Bone marrow (tissue), 2 donors: ENCODE measurements around the gene GPR55.

Source experiments
- DNase-seq, 2 donors: peaks; one replicate each; lab custom pipeline; 2025; lab: John Stamatoyannopoulos, UW

GPR55 gene

DNA sequence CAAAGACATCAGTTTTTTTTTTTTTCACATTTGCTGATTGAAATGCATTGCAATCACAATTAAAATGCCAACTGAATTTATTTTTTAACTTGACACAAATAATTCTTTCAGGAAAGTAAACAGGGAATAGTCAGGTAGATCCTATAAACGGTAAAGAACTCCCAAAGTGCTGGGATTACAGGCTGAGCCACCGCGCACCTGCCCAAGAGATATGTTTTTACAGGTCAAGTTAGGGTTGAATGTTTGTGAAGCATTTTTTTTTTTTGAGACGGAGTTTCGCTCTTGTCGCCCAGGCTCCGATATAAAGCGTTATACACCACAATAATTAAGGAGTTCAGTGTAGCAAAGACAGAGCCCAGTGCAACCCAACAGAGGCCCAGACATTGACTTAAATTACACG is 45.2 kb downstream of the GPR55 start:
- no peak for DNase-seq

DNA sequence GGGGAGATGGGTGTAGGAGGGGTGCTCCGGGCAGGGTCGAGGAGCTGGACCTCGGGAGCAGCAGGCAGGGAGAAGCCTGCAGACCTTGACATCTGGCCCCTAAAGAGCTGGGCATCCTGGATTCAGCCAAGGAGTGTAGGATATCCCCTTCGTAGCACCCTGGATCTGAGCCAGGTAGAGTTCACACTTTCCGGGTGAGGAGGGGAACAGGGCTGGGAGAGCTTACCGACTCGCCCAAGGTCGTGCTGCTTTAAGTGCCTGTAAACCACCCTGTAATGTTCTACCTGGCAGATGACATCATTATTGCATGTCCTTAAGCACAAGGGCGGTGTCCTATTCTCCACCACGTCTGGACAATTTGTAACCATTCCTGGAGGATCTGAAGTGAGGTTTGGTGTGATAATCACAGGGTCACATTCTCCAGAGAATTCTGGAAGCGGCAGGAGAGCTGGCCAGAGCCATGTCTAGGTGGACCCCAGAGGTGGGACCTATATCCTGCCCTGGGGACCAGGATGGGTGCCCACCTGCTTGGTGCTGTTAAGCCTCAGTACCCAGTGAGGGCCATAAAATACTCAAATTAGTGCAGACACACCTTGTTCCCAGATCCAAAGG is 45.7 kb downstream of the GPR55 start:
- no peak for DNase-seq

DNA sequence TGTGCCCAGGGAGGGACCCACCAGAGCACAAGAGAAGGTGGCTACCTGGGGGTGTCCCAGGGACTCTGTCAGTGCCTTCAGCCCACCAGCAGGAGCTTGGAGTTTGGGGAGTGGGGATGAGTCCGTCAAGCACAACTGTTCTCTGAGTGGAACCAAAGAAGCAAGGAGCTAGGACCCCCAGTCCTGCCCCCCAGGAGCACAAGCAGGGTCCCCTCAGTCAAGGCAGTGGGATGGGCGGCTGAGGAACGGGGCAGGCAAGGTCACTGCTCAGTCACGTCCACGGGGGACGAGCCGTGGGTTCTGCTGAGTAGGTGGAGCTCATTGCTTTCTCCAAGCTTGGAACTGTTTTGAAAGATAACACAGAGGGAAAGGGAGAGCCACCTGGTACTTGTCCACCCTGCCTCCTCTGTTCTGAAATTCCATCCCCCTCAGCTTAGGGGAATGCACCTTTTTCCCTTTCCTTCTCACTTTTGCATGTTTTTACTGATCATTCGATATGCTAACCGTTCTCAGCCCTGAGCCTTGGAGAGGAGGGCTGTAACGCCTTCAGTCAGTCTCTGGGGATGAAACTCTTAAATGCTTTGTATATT is 46.3 kb downstream of the GPR55 start:
- no peak for DNase-seq

DNA sequence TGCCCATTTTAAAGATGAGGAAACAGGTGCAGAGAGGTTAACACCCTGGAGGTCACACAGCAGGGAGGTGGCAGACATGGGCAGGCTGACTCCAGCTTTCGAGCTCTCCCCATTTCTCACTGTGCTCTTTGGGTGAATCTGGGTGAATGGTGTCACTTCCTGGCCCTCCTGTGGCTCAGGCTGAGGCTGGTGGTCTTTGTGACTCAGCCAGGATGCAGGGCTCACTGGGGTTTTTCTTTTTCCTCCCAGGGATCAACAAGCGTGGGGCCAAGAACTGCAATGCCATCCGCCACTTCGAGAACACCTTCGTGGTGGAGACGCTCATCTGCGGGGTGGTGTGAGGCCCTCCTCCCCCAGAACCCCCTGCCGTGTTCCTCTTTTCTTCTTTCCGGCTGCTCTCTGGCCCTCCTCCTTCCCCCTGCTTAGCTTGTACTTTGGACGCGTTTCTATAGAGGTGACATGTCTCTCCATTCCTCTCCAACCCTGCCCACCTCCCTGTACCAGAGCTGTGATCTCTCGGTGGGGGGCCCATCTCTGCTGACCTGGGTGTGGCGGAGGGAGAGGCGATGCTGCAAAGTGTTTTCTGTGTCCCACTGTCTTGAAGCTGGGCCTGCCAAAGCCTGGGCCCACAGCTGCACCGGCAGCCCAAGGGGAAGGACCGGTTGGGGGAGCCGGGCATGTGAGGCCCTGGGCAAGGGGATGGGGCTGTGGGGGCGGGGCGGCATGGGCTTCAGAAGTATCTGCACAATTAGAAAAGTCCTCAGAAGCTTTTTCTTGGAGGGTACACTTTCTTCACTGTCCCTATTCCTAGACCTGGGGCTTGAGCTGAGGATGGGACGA is 47.1 kb downstream of the GPR55 start:
- peak in 1 of 2 donors; percentile 97 for DNase-seq

DNA sequence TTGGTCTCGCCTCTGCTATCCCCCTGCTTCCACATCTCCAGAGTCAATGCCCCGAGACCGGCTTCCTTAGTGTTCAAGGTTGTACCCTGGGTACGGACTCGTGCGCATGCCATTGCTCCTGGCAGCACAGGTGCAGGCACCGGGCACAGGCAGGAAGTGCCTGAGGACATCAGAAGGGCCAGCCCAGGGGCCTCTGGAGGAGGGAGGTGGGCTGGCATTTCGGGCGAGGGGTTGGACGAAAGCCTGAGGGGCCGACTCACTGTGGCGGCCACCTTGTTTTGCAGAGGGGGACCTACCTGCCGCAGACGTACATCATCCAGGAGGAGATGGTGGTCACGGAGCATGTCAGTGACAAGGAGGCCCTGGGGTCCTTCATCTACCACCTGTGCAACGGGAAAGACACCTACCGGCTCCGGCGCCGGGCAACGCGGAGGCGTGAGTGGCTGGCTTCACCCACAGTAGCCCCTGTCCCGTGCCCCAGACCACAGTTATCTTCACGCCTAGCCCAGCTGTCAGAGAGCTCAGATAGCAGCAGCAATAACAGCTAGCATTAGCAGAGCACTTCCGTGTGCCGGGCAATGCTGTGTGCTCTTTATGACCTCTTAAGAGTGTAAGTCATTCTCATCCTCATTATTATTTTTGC is 47.8 kb downstream of the GPR55 start:
- no peak for DNase-seq

DNA sequence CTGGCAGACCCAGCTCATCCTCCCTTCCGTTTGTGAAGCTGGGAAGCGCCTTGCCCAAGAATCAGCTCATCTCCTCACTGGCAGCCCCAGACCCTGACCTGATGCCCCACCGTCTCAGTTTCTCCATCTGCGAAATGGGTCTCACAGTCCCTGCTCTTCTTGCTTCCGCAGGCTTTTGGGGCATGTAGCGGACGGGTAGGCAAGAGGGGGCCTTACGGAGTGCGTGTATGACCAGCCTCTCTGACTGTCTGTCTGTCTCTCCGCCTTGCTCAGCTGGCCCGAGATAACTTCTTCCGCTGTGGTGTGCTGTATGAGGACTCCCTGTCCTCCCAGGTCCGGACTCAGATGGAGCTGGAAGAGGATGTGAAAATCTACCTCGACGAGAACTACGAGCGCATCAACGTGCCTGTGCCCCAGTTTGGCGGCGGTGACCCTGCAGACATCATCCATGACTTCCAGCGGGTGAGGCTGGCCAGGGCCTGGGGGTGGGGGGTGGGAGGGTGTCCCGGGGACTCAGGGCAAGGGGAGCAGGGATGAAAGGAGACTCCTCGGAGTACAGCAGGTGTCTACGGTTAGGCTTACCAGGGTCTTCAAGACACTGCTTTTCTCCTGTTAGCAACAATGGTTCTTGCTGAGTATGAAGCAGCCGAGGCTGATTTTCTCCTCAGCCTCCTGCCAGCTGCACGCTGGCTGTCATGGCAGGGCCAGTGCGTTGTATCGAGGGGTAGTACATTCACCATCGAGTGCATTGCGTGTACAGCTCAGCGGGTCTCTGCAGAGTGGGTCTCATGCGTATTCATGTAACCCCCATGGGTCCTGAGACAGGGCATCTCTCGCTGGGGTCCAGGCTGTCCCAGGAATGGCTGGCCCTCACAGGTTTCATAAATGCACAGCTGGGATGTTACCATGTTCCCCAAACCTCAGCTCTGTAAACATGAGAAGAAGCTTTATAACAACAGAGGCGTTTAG is 49.4 kb downstream of the GPR55 start:
- no peak for DNase-seq

DNA sequence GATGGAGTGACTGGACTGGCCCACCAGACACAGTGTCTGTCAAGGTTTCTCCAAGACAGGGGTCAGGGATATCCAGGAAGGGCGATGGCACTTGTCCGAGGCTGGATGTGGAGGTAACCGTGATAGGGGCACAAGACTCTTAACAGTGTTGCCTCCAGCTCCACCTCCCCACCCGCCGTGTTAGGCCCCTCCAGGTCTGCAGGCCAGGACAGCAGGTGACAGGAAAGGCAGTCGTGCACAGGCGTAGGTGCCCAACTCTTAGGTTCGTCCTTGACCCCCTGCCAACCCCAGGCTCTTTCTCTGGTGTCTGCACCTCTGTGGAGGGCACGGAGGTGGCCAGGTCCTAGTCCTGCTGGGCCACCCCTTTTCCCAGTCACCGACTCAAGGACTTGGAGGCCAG is 50.2 kb downstream of the GPR55 start:
- no peak for DNase-seq

DNA sequence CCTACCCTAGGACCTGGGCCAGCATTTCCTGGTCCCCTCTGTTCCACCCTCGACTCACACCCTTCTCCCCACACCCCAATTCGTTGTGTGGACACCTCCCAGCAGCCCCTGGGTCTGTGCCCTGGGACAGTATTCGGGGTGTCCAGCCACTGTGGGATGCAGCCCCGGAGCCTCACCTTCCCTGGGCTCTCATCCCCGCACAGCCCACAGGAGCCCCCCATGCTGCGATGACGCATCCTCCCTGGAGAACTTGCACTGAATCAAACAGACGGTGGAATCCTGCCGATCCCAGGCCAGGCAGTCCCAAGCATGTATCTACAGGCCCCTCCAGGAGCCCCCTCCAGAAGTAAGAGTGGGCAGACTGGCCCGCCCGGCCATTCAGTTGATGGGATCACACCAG is 50.6 kb downstream of the GPR55 start:
- DNase-seq, result no peak

DNA sequence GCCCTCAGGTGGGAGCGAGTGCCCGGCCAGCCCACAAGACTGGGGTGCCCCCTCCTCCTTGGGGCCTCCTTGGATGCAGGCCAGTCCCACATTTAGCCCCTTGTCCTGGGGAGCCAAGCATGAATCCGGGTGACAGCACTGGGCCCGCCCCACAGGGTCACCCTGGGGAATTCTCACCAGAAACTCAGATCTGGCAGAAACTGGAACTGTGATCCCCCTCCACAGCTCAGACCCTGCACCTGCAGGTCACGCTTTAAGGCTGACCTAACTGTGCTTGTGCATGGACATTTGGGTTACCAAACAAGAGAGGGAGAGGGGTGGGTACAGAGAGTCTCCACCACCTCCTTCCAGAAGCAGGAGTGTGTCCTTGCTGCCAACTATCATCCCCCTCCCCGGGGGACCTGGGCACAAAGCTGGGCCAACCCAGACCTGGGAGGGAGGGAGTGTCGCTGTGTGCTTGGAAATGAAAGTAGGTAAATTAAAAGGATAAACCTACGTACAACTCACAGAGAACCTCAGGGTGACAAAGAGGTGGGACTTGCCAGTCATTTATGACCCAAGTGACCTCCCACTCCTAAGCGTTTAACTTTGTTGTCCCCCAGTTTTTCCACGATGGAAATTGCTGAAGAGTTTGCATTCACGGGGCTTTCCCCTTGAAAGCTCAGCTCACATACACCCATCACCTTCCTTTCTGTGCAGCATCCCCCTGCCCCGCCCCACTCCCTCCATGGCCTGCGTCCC is 51.2 kb downstream of the GPR55 start:
- no peak for DNase-seq

DNA sequence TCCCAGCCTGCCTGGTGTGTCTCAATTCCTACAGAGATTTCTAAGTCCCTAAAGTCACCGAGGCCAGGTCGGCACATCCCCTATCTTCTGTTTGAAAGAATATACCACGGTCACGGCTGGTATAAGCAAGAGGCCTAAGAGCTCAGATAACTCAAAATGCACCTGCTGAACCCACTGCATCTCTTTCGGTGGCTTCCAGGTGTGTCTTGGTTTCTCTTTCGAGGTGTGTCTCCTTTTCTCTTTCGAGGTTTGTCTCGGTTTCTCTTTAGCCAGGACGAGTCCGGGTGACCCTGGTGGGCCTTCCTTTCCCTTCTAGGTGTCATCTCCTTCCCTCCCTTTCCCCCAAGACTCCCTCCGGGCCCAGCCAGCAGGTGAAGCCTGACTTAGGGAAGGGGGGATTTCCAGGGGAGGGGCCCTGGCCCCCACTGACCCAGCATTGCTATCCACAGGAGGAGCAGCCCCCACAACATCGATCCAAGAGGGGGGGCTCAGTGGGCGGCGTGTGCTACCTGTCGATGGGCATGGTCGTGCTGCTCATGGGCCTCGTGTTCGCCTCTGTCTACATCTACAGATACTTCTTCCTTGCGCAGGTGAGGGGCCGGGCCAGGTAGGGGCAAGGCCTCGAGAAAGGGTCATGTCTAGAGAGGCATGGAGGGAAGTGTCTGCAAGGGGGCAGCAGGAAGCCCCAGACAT is 51.9 kb downstream of the GPR55 start:
- DNase-seq, result no peak

DNA sequence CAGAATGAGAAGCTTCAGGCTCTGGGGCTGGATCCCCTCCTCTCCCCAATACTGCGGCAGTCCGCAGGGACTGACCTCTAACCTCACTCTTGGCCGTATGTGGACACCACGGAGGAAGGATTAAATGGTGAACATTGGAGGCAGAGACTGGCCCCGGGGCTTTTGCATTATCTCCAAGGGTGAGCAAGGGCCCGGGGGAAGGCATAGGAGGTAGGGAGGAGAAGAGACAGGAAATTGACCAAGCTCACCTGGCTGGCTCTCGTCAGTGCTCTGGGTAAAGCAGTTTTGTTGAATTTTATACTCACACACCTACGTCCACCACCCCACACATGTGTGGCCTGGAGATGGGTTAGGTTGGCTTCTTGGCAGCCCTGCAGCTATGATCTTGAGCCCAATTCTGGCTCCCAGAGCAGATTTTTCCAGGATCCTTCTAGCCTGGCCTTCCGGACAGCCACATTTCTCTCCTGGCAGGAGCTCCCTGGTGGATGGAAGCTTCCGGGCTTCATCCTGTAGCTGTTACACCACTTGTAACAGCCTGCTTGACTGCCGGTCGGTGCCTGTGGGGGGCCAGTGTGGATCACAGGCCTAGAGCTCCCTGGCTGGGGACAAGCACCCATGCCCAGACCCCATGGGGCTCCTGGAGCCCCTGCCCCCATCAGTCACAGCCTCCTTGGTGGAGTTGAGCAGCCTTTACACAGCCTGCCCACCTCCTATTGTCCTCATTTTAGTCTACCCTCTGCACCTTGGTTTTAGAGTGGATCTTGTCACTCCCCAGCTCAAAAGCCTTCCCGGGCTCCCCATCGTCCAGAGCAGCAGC is 52.7 kb downstream of the GPR55 start:
- no peak for DNase-seq

DNA sequence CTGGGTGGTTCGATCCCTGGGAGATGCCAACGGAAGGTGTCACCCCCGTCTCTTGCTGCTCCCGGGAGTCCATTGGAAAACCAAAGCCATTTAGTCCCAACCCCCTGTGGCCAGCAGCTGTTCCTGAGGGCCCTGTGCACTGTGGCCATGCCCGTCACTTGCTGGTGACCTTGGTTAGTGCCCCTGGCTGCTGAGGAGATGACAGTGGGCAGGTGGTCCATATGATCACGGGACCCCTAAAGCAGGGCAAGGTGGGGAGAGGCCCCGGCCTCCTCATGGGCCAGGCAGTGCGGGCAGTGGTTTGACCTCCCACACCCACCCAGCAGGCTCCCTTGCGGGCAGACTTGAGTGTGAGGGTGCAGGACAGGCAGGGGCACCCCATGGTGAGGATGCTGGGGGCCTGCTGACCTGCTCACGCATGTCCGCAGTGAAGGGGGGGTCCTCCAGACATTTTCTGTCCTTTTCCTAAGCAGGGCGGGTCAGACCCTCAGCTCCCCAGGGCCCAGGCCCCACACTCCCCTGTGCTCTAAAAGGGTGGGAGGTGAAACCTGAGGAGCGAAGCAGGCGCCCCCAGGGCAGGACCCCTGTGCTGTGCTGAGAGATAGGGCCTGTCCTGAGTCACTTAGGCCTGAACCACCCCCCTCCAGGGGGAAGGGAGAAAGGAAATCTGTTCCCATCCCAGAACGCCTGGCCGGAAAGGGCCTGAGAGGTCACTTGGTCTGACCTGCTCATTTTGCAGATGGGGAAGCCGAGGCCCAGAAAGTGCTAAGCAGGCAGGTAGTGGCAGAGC is 53.5 kb downstream of the GPR55 start:
- DNase-seq, result no peak

DNA sequence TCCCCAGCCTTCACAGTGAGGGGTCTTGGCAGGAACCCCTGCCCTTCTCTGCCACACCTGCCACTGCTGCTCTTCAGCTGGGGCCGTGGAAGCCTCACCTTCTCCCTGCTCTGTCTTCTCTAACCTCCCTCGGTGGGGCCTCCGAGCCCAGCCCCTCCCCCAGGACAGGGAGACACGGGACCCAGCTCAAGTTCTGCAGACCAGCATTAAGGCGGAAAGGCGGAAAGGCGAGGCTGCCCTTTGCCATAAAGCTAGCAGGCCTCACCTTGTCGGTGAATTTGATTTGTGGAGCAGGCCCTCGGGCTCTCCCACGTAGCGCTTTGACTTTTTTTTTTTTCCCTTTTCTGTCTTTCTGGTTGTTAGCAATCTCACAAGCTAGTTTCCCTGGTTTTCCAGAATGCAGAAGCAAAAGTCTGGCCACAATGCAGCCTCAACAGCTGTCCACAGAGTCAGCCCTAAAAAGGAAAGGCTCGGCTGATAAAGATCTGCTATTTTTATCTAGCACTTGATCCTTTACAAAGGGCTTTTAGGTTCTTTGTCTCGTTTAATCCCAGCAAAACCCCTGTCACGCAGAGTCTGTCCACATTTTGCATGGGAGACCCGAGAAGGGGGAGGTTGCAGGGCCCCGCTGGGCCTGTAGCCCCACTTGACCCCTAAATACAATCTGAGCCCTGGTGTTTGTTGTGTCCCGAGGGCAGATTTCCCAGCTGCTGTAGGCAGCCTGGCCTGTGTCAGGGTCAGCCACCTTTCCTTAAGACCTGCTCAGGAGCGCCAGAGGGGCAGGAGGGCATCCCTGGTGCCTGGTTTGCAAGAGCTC is 54.3 kb downstream of the GPR55 start:
- DNase-seq, result peak in 1 of 2 donors; percentile 57

DNA sequence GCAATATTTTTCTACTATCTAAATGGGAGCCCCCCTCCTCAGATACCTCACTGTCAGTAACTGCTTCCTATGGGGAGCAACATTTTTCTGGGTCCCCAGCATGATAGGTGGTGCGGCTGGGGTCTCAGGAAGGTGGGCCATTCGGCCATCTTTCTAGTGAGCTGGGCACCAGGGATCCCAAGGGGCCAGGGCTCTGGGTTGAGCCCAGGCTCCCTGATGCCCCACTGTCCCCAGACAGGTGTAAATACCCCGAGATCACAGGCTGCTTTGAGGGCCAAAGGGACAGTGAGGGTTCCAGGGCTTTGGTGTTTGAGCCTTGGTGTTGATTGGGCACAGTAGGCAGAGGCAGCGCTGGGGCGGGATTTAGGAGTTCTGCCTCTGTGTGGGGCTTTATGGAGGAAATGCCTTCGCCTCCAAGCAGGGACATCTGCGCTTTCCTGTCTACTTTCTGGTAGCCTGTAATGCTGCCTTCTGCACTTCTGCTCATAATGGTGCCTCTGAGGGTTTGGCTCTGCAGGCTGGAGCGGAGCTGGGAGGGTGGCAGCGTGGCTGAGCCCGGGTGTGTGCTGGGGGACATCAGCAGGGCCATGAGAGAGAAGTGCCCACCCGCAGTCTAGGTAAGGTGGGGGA is 55.0 kb downstream of the GPR55 start:
- DNase-seq, result peak in 1 of 2 donors; percentile 18

DNA sequence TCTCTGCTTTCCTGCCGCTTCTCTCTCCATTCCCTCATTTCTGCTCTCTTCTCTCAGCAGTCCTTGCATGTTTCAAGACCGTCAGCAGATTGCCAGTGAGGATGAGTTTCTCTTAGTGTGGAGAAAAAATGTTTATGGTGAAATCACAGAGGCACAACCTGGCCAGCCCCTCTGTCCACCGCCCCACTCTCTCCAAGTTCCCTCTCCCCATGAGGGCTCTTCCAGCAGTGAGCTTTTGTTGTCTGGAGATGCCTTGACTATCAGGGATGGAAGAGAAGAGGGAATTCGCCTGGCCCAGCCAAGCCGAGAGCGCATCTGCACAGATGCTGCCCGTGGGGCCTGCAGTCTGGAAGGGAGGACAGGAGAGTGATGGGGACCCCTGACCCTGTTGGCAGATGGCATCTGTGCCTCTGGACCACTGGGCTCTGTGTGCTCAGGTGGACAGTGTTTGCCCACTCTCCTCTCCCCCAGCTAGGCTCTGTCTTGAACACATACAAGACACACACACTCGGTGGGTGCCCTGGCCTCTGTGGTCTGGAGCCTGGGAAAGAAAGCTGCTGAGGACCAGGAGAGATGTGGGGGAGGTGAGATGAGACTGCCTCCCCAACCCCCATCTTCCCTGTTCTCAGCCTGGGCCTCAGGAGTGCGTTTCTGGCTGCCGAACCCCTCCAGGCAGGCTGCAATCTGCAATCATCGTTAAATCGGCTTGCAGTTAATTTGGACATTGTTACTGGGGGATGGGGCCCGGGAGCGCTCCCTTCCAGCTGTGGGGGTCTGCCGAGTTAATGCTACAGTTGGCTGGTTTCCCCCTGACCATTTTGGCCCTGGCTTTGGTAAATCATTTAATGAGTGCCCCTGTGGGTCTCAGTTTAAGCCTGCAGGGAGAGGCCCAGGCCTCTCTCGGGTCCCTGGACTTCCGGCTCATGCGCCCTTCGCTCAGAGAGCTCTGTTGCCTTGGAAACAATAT is 55.8 kb downstream of the GPR55 start:
- no peak for DNase-seq
